ENCODE measurements around the gene GPR39. TPM values are rescaled to one million over a fixed set of nuclear protein-coding genes. Genes with fewer than 3 reads are reported as not detected.
"Not testable (repeated sequence)": the region's sequence is repeated elsewhere in the genome, so short reads cannot be mapped to it uniquely, and the experiment has no call there.

The GPR39 gene
- total RNA-seq, 6 donors from 2014 or later, result 10.1 to 45.9 (median 24.0) TPM

DNA sequence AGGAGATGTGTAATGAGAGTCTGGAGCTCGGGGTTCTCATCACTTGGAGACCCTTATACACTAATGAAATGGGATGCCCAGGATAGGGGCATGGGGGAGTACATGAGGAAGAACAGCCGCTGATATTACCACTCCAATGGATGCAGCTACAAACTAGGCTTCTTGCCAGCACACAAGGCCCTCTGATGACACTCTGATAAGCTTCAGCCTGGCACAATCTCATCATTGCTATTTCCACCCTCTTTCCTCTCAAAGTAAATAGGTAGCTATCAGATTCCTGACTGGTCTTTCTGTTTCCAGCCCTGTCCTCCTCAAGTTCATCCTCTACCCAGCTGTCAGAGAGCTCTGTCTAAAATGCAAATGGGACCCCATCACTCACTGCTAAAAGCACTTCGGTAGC is 103.0 kb downstream of the GPR39 start:
- 50 to 64% methylated on average over 3 of the region's 3 CpGs for WGBS, 2 donors
- H3K4me1 ChIP-seq, result no peaks in the 10 kb centered on the region
- ATAC-seq (ENCODE audit: low FRiP score in 2 of 2) (no peak), DNase-seq (no peak)
- TF ChIP-seq EP300 (IDR thresholded peaks at IDR 0.05) (no peak), POLR2AphosphoS5 (IDR thresholded peaks at IDR 0.05) (no peak), CTCF (IDR thresholded peaks at IDR 0.05) (no peak), POLR2A (IDR thresholded peaks at IDR 0.05) (no peak)
- H3K9me3 ChIP-seq, result peaks cover 0 to 2% (median 0%) of the 10 kb centered on the region in 4 donors
- H3K36me3 ChIP-seq, result no peaks in the 10 kb centered on the region
- no peak overlapping the region for H3K27ac ChIP-seq
- H3K27me3 ChIP-seq, result no peaks in the 10 kb centered on the region
- H3K4me3 ChIP-seq, result no peak overlapping the region

GRCh38 chr2:132521341-132521740 is 104.7 kb downstream of the GPR39 start:
- ATAC-seq (ENCODE audit: low FRiP score in 2 of 2), result no peak
- Histone ChIP-seq H3K27ac (no peak overlapping the region), H3K36me3 (no peaks in the 10 kb centered on the region), H3K27me3 (no peaks in the 10 kb centered on the region), H3K4me3 (no peak overlapping the region), H3K9me3 (peaks cover 0 to 2% (median 0%) of the 10 kb centered on the region in 4 donors), H3K4me1 (no peaks in the 10 kb centered on the region)
- WGBS, 2 donors, result 58 to 73% methylated on average over 3 of the region's 3 CpGs
- DNase-seq, result no peak
- no peak for TF ChIP-seq POLR2A (IDR thresholded peaks at IDR 0.05)
- TF ChIP-seq CTCF (IDR thresholded peaks at IDR 0.05), result no peak
- TF ChIP-seq POLR2AphosphoS5 (IDR thresholded peaks at IDR 0.05), result no peak
- TF ChIP-seq EP300 (IDR thresholded peaks at IDR 0.05), result no peak

GRCh38 chr2:132522901-132523300 is 106.3 kb downstream of the GPR39 start:
- 55 to 72% methylated on average over 4 of the region's 4 CpGs for WGBS, 2 donors
- Histone ChIP-seq H3K36me3 (no peaks in the 10 kb centered on the region), H3K27ac (no peak overlapping the region), H3K4me1 (no peaks in the 10 kb centered on the region), H3K9me3 (peaks cover 0 to 2% (median 0%) of the 10 kb centered on the region in 4 donors), H3K27me3 (no peaks in the 10 kb centered on the region), H3K4me3 (no peak overlapping the region)
- ATAC-seq (ENCODE audit: low FRiP score in 2 of 2) (no peak), DNase-seq (no peak)
- no peak for TF ChIP-seq POLR2AphosphoS5 (IDR thresholded peaks at IDR 0.05)
- TF ChIP-seq CTCF (IDR thresholded peaks at IDR 0.05), result no peak
- no peak for TF ChIP-seq POLR2A (IDR thresholded peaks at IDR 0.05)
- TF ChIP-seq EP300 (IDR thresholded peaks at IDR 0.05), result no peak

DNA sequence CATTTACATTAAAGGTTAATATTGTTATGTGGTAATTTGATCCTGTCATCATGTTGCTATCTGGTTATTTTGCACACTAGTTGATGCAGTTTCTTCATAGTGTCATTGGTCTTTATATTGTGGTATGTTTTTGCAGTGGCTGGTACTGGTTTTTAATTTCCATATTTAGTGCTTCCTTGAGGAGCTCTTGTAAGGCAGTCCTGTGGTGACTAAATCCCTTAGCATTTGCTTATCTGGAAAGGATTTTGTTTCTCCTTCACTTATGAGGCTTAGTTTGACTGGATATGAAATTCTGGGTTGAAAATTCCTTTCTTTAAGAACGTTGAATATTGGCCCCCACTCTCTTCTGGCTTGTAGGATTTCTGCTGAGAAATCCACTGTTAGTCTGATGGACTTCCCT is 120.5 kb downstream of the GPR39 start:
- not testable (repeated sequence) for H3K4me1 ChIP-seq; ATAC-seq (ENCODE audit: low FRiP score in 2 of 2); H3K36me3 ChIP-seq; H3K9me3 ChIP-seq; H3K27ac ChIP-seq; H3K27me3 ChIP-seq; DNase-seq; H3K4me3 ChIP-seq
- WGBS, 2 donors, result 50 to 58% methylated on average over 1 of the region's 1 CpG

DNA sequence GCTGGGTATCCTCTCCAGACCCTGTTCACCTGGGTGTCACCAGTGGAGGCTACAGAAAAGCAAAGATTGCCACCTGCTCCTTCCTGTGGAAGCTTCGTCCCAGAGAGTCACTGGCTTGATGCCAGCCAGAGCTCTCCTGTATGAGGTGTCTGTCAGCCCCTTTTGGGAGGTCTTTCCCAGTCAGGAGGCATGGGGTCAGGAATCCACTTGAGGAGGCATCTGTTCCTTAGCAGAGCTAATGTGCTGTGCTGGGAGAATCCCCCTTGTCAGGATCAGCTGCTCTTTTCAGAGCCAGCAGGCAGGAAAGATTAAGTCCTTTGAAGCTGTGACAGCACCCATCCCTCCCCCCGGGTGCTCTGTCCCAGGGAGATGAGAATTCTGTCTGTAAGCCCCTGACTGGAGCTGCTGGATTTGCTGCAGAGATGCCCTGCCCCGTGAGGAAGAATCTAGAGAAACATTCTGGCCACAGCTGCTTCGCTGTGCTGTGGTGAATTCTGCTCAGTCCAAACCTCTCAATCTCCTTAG is 121.8 kb downstream of the GPR39 start:
- peaks cover 0 to 13% (median 4%) of the 10 kb centered on the region in 4 donors for H3K9me3 ChIP-seq
- no peak overlapping the region for H3K4me3 ChIP-seq
- H3K27ac ChIP-seq, result no peak overlapping the region
- TF ChIP-seq EP300 (IDR thresholded peaks at IDR 0.05) (no peak), POLR2AphosphoS5 (IDR thresholded peaks at IDR 0.05) (no peak), POLR2A (IDR thresholded peaks at IDR 0.05) (no peak), CTCF (IDR thresholded peaks at IDR 0.05) (no peak)
- no peaks in the 10 kb centered on the region for H3K36me3 ChIP-seq
- 52 to 67% methylated on average over 3 to 4 of the region's 4 CpGs for WGBS, 2 donors
- DNase-seq (no peak), ATAC-seq (ENCODE audit: low FRiP score in 2 of 2) (no peak)
- no peaks in the 10 kb centered on the region for H3K4me1 ChIP-seq
- no peaks in the 10 kb centered on the region for H3K27me3 ChIP-seq

Data from upper lobe of left lung (tissue), 6 donors.